OCI-LY7 (cell line): ENCODE data around the gene CBR3. TPM values are rescaled to one million over a fixed set of nuclear protein-coding genes. Genes with fewer than 3 reads are reported as not detected.

Source experiments
- BruUV-seq: library from RNA; stranded (reverse); fragments of 400-500 nt; replicated peaks from 2 replicates; lab custom pipeline; 2021; lab: Mats Ljungman, UMichigan
- CTCF ChIA-PET: fragments of 300-600 bp; sonication (Branson Sonifier 250); formaldehyde crosslinking; loops from one replicate; lab custom pipeline; 2022; ENCODE audit warnings: antibody characterized with exemption; ENCODE audit not compliant: unreplicated experiment; lab: Charles Lee
- POLR2A ChIA-PET: fragments of 300-600 bp; sonication (Branson Sonifier 250); formaldehyde crosslinking; loops from one replicate; lab custom pipeline; 2022; ENCODE audit warnings: antibody characterized with exemption; lab: Charles Lee
- DNase-seq: peaks from one replicate; pipeline ENCODE4 v3.0.0-alpha.2; 2015; ENCODE audit warnings: low spot score
- H2AFZ ChIP-seq: fragments of 200-600 bp; sonication (generic), shearing (Covaris generic); 2 replicates; pipeline ENCODE4 v1.6.1; 2014; ENCODE audit warnings: mild to moderate bottlenecking, antibody characterized with exemption, low read length, moderate library complexity
- H3K27ac ChIP-seq: fragments of 200-600 bp; sonication (generic); 2 replicates; pipeline ENCODE4 v1.5.1; 2014; ENCODE audit warnings: mixed run types, low read depth, mild to moderate bottlenecking, moderate library complexity, low read length, inconsistent platforms; ENCODE audit not compliant: poor library complexity, severe bottlenecking
- H3K36me3 ChIP-seq: fragments of 200-600 bp; sonication (generic); 2 replicates; pipeline ENCODE4 v1.6.1; 2014; ENCODE audit warnings: mild to moderate bottlenecking, antibody characterized with exemption, low read length, moderate library complexity, mixed read lengths; ENCODE audit not compliant: insufficient read depth
- H3K4me1 ChIP-seq: fragments of 200-600 bp; sonication (generic); 2 replicates; pipeline ENCODE4 v1.5.1; 2014; ENCODE audit warnings: mild to moderate bottlenecking, low read length; ENCODE audit not compliant: insufficient read depth, poor library complexity, severe bottlenecking
- H3K4me2 ChIP-seq: fragments of 200-600 bp; sonication (generic); 2 replicates; pipeline ENCODE4 v1.6.1; 2014; ENCODE audit warnings: mild to moderate bottlenecking, low read length
- H3K4me3 ChIP-seq: fragments of 200-600 bp; sonication (generic); 2 replicates; pipeline ENCODE4 v1.5.1; 2014; ENCODE audit warnings: mild to moderate bottlenecking, low read depth, low read length; ENCODE audit not compliant: poor library complexity, severe bottlenecking
- H3K79me2 ChIP-seq: fragments of 200-600 bp; sonication (generic); 2 replicates; pipeline ENCODE4 v1.6.1; 2016; ENCODE audit warnings: low read depth, mild to moderate bottlenecking, low read length, moderate library complexity, mixed read lengths; ENCODE audit not compliant: insufficient read depth
- H3K9me2 ChIP-seq: fragments of 200-600 bp; sonication (generic); 2 replicates; pipeline ENCODE4 v1.6.1; 2016; ENCODE audit warnings: mild to moderate bottlenecking, low read length, mixed read lengths; ENCODE audit not compliant: insufficient read depth
- H3K9me3 ChIP-seq: fragments of 200-600 bp; sonication (generic); 2 replicates; pipeline ENCODE4 v1.6.1; 2014; ENCODE audit warnings: mild to moderate bottlenecking, mixed run types, low read length, mixed read lengths
- H4K20me1 ChIP-seq: fragments of 200-600 bp; sonication (generic); 2 replicates; pipeline ENCODE4 v1.6.1; 2014; ENCODE audit warnings: mild to moderate bottlenecking, antibody characterized with exemption, low read length, moderate library complexity, mixed read lengths; ENCODE audit not compliant: insufficient read depth
- CTCF ChIP-seq: fragments of 200-600 bp; sonication (generic); conservative IDR thresholded peaks from 2 replicates; pipeline ENCODE4 v1.5.1; 2014; ENCODE audit warnings: mild to moderate bottlenecking, antibody characterized with exemption, low read length, moderate library complexity, mixed read lengths
- EZH2phosphoT487 ChIP-seq: fragments of 200-600 bp; sonication (generic); IDR thresholded peaks from 2 replicates; pipeline ENCODE4 v1.6.1; 2018; ENCODE audit warnings: low read depth, borderline replicate concordance, mild to moderate bottlenecking, mixed run types, antibody characterized with exemption, low read length, moderate library complexity, mixed read lengths
- intact Hi-C: fragments of 100-400 bp; cut with micrococcal nuclease; formaldehyde crosslinking; loops from one replicate; pipeline ENCODE4 v1.10.0; 2022; ENCODE audit not compliant: unreplicated experiment
- total RNA-seq, 2 experiments: library from RNA; depleted of rRNA in 1 of 2; stranded (reverse); fragments of >200 nt in 1 of 2; shearing (Covaris generic) in 1 of 2; gene quantifications; 2 replicates each; pipeline ENCODE4 v1.2.3, GENCODE V29; 2014 to 2022

Gene CBR3
- total RNA-seq, 2 experiments from 2014 or later: not detected

GRCh38 chr21:36193200-36193599 is 58.3 kb downstream of the CBR3 start:
- Histone ChIP-seq H3K4me1 (peaks cover 4% of the 10 kb centered on the region), H4K20me1 (no peaks in the 10 kb centered on the region), H3K79me2 (no peaks in the 10 kb centered on the region), H3K4me2 (no peak overlapping the region), H3K4me3 (no peak overlapping the region), H3K9me3 (no peaks in the 10 kb centered on the region), H3K27ac (no peak overlapping the region), H2AFZ (no peak overlapping the region), H3K36me3 (no peaks in the 10 kb centered on the region), H3K9me2 (no peaks in the 10 kb centered on the region)
- no peak for TF ChIP-seq CTCF
- TF ChIP-seq EZH2phosphoT487: no peak
- intact Hi-C loops: no loop called here
- DNase-seq: no peak
- ChIA-PET POLR2A (no interaction called here), CTCF (no interaction called here)
- no TSS peak for BruUV-seq

- no peak for TF ChIP-seq EZH2phosphoT487
- DNase-seq: no peak
- Histone ChIP-seq H3K4me2 (no peak overlapping the region), H3K36me3 (no peaks in the 10 kb centered on the region), H3K9me3 (no peaks in the 10 kb centered on the region), H3K27ac (no peak overlapping the region), H3K79me2 (no peaks in the 10 kb centered on the region), H2AFZ (no peak overlapping the region), H4K20me1 (no peaks in the 10 kb centered on the region), H3K4me3 (no peak overlapping the region), H3K4me1 (peaks cover 2% of the 10 kb centered on the region), H3K9me2 (no peaks in the 10 kb centered on the region)
- intact Hi-C loops: no loop called here
- CTCF ChIA-PET: no interaction called here
- no TSS peak for BruUV-seq
- POLR2A ChIA-PET: no interaction called here
Measured at GRCh38 chr21:36194024-36194423, 59.1 kb downstream of the CBR3 start.

- no peaks in the 10 kb centered on the region for H4K20me1 ChIP-seq
- POLR2A ChIA-PET: interaction anchor here (0.5 kb wide), 1 partner anchor 238 kb away, joined by 3 read pairs; no protein-coding TSS in a partner anchor
- H3K27ac ChIP-seq: no peak overlapping the region
- no peaks in the 10 kb centered on the region for H3K9me3 ChIP-seq
- H3K4me3 ChIP-seq: no peak overlapping the region
- DNase-seq: no peak
- no peak for TF ChIP-seq CTCF
- no peak for TF ChIP-seq EZH2phosphoT487
- H3K4me1 ChIP-seq: no peaks in the 10 kb centered on the region
- intact Hi-C loops: no loop called here
- CTCF ChIA-PET: no interaction called here
- H3K79me2 ChIP-seq: no peaks in the 10 kb centered on the region
- no peaks in the 10 kb centered on the region for H3K36me3 ChIP-seq
- no peak overlapping the region for H3K4me2 ChIP-seq
- H3K9me2 ChIP-seq: no peaks in the 10 kb centered on the region
- no TSS peak for BruUV-seq
- H2AFZ ChIP-seq: no peak overlapping the region
Measured at GRCh38 chr21:36195613-36196012, 60.7 kb downstream of the CBR3 start.

Other genes starting within 250 kb of the CBR3 start
- gene SETD4, start 74.6 kb upstream of the CBR3 start, total RNA-seq (2014; rRNA removed; shearing (Covaris generic)): 16.1 and 19.1 TPM in 2 replicates
- 28.1 and 31.4 TPM in 2 replicates for gene SETD4, start 74.6 kb upstream of the CBR3 start, total RNA-seq (2022)
- 12.0 TPM in 2 replicates for gene CBR1, start 65.1 kb upstream of the CBR3 start, total RNA-seq (2014; rRNA removed; shearing (Covaris generic))
- gene CBR1, start 65.1 kb upstream of the CBR3 start, total RNA-seq (2022): not detected in 2 replicates
- 4.2 and 4.9 TPM in 2 replicates for gene DOP1B, start 21.7 kb downstream of the CBR3 start, total RNA-seq (2014; rRNA removed; shearing (Covaris generic))
- 9.2 and 9.7 TPM in 2 replicates for gene DOP1B, start 21.7 kb downstream of the CBR3 start, total RNA-seq (2022)
- 23.0 and 26.4 TPM in 2 replicates for gene MORC3, start 185.1 kb downstream of the CBR3 start, total RNA-seq (2014; rRNA removed; shearing (Covaris generic))
- 34.3 and 37.8 TPM in 2 replicates for gene MORC3, start 185.1 kb downstream of the CBR3 start, total RNA-seq (2022)